H1 (cell line): Measurements from ENCODE around the gene SLC34A1. TPM values are rescaled to one million over a fixed set of nuclear protein-coding genes. Genes with fewer than 3 reads are reported as not detected.

Source experiments
- CTCF ChIA-PET: fragments of 300-600 bp; sonication (Branson Sonifier 250); formaldehyde crosslinking; loops from one replicate; lab custom pipeline; 2021; ENCODE audit not compliant: partially characterized antibody; lab: Charles Lee
- POLR2A ChIA-PET: fragments of 300-600 bp; sonication (Branson Sonifier 250); formaldehyde crosslinking; loops from one replicate; lab custom pipeline; 2021; ENCODE audit warnings: inconsistent platforms; ENCODE audit not compliant: partially characterized antibody; lab: Charles Lee
- DNase-seq, 2 experiments: peaks; one replicate each; pipeline versions ENCODE4 v3.0.0 to v3.0.0-alpha.2; 2010 to 2022; ENCODE audit warnings: low spot score in 2 of 2, low read depth in 1 of 2, mixed read lengths in 1 of 2
- FAIRE-seq: peaks from 2 replicates; lab custom pipeline; 2011; peaks lifted over from hg19 to GRCh38; lab: Jason Lieb, UNC
- H2AFZ ChIP-seq: 2 replicates; pipeline ENCODE4 v1.8.1; 2012; ENCODE audit warnings: low read length, inconsistent platforms
- H2AK5ac ChIP-seq: 2 replicates; pipeline ENCODE4 v1.6.1; 2013; ENCODE audit warnings: low read depth, low read length
- H2BK120ac ChIP-seq: replicated peaks from 2 replicates; pipeline ENCODE3; 2013; ENCODE audit warnings: low read depth, low read length, inconsistent platforms
- H2BK12ac ChIP-seq: 2 replicates; pipeline ENCODE4 v1.6.1; 2013; ENCODE audit warnings: low read depth, low read length
- H2BK15ac ChIP-seq: 2 replicates; pipeline ENCODE4 v1.6.1; 2013; ENCODE audit warnings: low read length
- H2BK20ac ChIP-seq: 2 replicates; pipeline ENCODE4 v1.6.1; 2013; ENCODE audit warnings: low read length
- H2BK5ac ChIP-seq: 2 replicates; pipeline ENCODE4 v1.6.1; 2013; ENCODE audit warnings: low read depth, low read length
- H3K14ac ChIP-seq: 2 replicates; pipeline ENCODE4 v1.6.1; 2013; ENCODE audit warnings: inconsistent platforms; ENCODE audit not compliant: insufficient read length
- H3K18ac ChIP-seq: 2 replicates; pipeline ENCODE4 v1.6.1; 2013; ENCODE audit warnings: low read length; ENCODE audit errors: extremely low read depth
- H3K23ac ChIP-seq: 2 replicates; pipeline ENCODE4 v1.6.1; 2013; ENCODE audit warnings: inconsistent platforms; ENCODE audit not compliant: insufficient read length
- H3K23me2 ChIP-seq: 2 replicates; pipeline ENCODE4 v1.6.1; 2013; ENCODE audit warnings: low read depth, low read length
- H3K27ac ChIP-seq: 2 replicates; pipeline ENCODE4 v1.6.1; 2011; ENCODE audit warnings: low read depth, low read length, inconsistent platforms
- H3K27me3 ChIP-seq, 4 experiments: replicated peaks in 1 of 4; 1 replicate in 1 of 4; 2 replicates in 3 of 4; pipeline versions ENCODE4 v1.6.1 to v1.8.1; 2011 to 2013; ENCODE audit warnings: low read length in 3 of 4, mild to moderate bottlenecking in 3 of 4, inconsistent platforms in 2 of 4, mixed read lengths in 2 of 4, moderate library complexity in 1 of 4; ENCODE audit not compliant: control insufficient read depth in 3 of 4, insufficient read depth in 3 of 4; ENCODE audit errors: extremely low read depth in 1 of 4
- H3K36me3 ChIP-seq, 4 experiments: 2 replicates each; pipeline versions ENCODE4 v1.6.1 to v1.8.1; 2011 to 2013; ENCODE audit warnings: mild to moderate bottlenecking in 4 of 4, low read length in 3 of 4, moderate library complexity in 2 of 4, control low read depth in 1 of 4, inconsistent platforms in 1 of 4; ENCODE audit not compliant: insufficient read depth in 4 of 4, control insufficient read depth in 2 of 4
- H3K4ac ChIP-seq: replicated peaks from 2 replicates; pipeline ENCODE3; 2013; ENCODE audit warnings: low read length, low read depth, mixed read lengths, inconsistent platforms; ENCODE audit not compliant: insufficient read length
- H3K4me1 ChIP-seq, 4 experiments: replicated peaks in 1 of 4; 1 replicate in 1 of 4; 2 replicates in 3 of 4; pipeline versions ENCODE4 v1.6.1 to v1.8.1; 2011 to 2013; ENCODE audit warnings: low read length in 3 of 4, inconsistent platforms in 2 of 4, mixed read lengths in 1 of 4; ENCODE audit not compliant: insufficient read depth in 4 of 4, control insufficient read depth in 3 of 4
- H3K4me2 ChIP-seq, 2 experiments: 2 replicates each; pipeline versions ENCODE4 v1.6.1 to v1.8.1; 2011 to 2013; ENCODE audit warnings: low read depth in 2 of 2, low read length in 2 of 2, control low read depth in 1 of 2, inconsistent platforms in 1 of 2, mild to moderate bottlenecking in 1 of 2; ENCODE audit not compliant: insufficient read depth in 1 of 2
- H3K4me3 ChIP-seq, 4 experiments: fragments of 200-600, 300-600 bp in 1 of 4; sonication (generic), shearing (Covaris generic), sonication (Bioruptor Twin) in 1 of 4; 2 replicates each; pipeline versions ENCODE4 v1.5.1 to v1.8.1; 2011 to 2016; ENCODE audit warnings: low read length in 4 of 4, low read depth in 3 of 4, control low read depth in 2 of 4, inconsistent platforms in 2 of 4, mild to moderate bottlenecking in 2 of 4, mixed read lengths in 1 of 4, moderate library complexity in 1 of 4; ENCODE audit not compliant: insufficient read depth in 2 of 4; ENCODE audit errors: extremely low read depth in 1 of 4
- H3K56ac ChIP-seq: replicated peaks from 2 replicates; pipeline ENCODE3; 2013; ENCODE audit warnings: low read depth, mild to moderate bottlenecking, mixed read lengths, low read length, inconsistent platforms; ENCODE audit not compliant: insufficient read length
- H3K79me1 ChIP-seq: 2 replicates; pipeline ENCODE4 v1.6.1; 2013; ENCODE audit warnings: low read depth, low read length, control low read depth
- H3K79me2 ChIP-seq, 2 experiments: 2 replicates each; pipeline versions ENCODE4 v1.6.1 to v1.8.1; 2012 to 2013; ENCODE audit warnings: low read length in 2 of 2, mild to moderate bottlenecking in 2 of 2, inconsistent platforms in 1 of 2; ENCODE audit not compliant: insufficient read depth in 2 of 2, control insufficient read depth in 1 of 2
- H3K9ac ChIP-seq, 4 experiments: replicated peaks in 1 of 4; 1 replicate in 1 of 4; 2 replicates in 3 of 4; pipeline versions ENCODE4 v1.6.1 to v1.8.1; 2011 to 2013; ENCODE audit warnings: low read depth in 3 of 4, low read length in 3 of 4, control low read depth in 2 of 4, mild to moderate bottlenecking in 2 of 4, moderate library complexity in 2 of 4, inconsistent platforms in 1 of 4; ENCODE audit errors: extremely low read depth in 1 of 4
- H3K9me3 ChIP-seq, 2 experiments: 2 replicates each; pipeline versions ENCODE4 v1.6.1 to v1.8.1; 2012 to 2013; ENCODE audit warnings: mild to moderate bottlenecking in 2 of 2, moderate library complexity in 2 of 2, control low read depth in 1 of 2, inconsistent platforms in 1 of 2, low read depth in 1 of 2, low read length in 1 of 2, mixed read lengths in 1 of 2; ENCODE audit not compliant: insufficient read depth in 2 of 2
- H4K20me1 ChIP-seq, 2 experiments: replicated peaks in 1 of 2; 2 replicates each; pipeline versions ENCODE3 to v1.8.1; 2011 to 2013; ENCODE audit warnings: inconsistent platforms in 2 of 2, low read length in 2 of 2, mild to moderate bottlenecking in 1 of 2; ENCODE audit not compliant: insufficient read depth in 2 of 2, control insufficient read depth in 1 of 2
- H4K5ac ChIP-seq: 2 replicates; pipeline ENCODE4 v1.6.1; 2013; ENCODE audit warnings: low read length, low read depth, mixed read lengths, inconsistent platforms; ENCODE audit not compliant: insufficient read length
- H4K8ac ChIP-seq: 2 replicates; pipeline ENCODE4 v1.8.0; 2013; ENCODE audit warnings: mild to moderate bottlenecking, moderate library complexity, low read length, inconsistent platforms; ENCODE audit not compliant: insufficient read depth; ENCODE audit errors: extremely low read depth
- H4K91ac ChIP-seq: replicated peaks from 2 replicates; pipeline ENCODE3; 2013; ENCODE audit warnings: low read length, mixed read lengths, inconsistent platforms; ENCODE audit not compliant: insufficient read length
- BACH1 ChIP-seq: IDR thresholded peaks from 2 replicates; pipeline ENCODE4 v1.6.1; 2012; ENCODE audit warnings: low read length, improper control_type of control experiment
- BCL11A ChIP-seq, 2 experiments: IDR thresholded peaks; one replicate each; pipeline ENCODE4 v1.6.1; 2011; ENCODE audit warnings: low read depth in 2 of 2, low read length in 2 of 2, mild to moderate bottlenecking in 2 of 2
- CBX8 ChIP-seq: fragments of 300-800, 300-1000 bp; sonication (generic); IDR thresholded peaks from 2 replicates; pipeline ENCODE4 v1.7.1; 2016; ENCODE audit warnings: low read depth, low read length, borderline replicate concordance
- CREB1 ChIP-seq: IDR thresholded peaks from 2 replicates; pipeline ENCODE4 v1.6.1; 2012; ENCODE audit warnings: inconsistent platforms
- EP300 ChIP-seq, 2 experiments: IDR thresholded peaks; 1 replicate in 1 of 2; 2 replicates in 1 of 2; pipeline ENCODE4 v1.6.1; 2011 to 2012; ENCODE audit warnings: low read depth in 2 of 2, low read length in 2 of 2, mild to moderate bottlenecking in 2 of 2, borderline replicate concordance in 1 of 2, inconsistent platforms in 1 of 2, moderate library complexity in 1 of 2
- POLR2AphosphoS5 ChIP-seq: IDR thresholded peaks from 2 replicates; pipeline ENCODE4 v1.6.1; 2011; ENCODE audit warnings: low read depth, low read length
- POU5F1 ChIP-seq: IDR thresholded peaks from 2 replicates; pipeline ENCODE4 v1.6.1; 2011; ENCODE audit warnings: low read depth, mild to moderate bottlenecking, low read length, moderate library complexity
- RAD21 ChIP-seq, 2 experiments: IDR thresholded peaks in 1 of 2; conservative IDR thresholded peaks in 1 of 2; 2 replicates each; pipeline ENCODE4 v1.6.1; 2011; ENCODE audit warnings: low read depth in 2 of 2, low read length in 2 of 2, improper control_type of control experiment in 1 of 2, inconsistent platforms in 1 of 2, mild to moderate bottlenecking in 1 of 2, moderate library complexity in 1 of 2
- RBBP5 ChIP-seq: IDR thresholded peaks from 2 replicates; pipeline ENCODE4 v1.7.1; 2012; ENCODE audit warnings: low read depth, mild to moderate bottlenecking, inconsistent platforms, low read length, moderate library complexity, borderline replicate concordance
- SP2 ChIP-seq: IDR thresholded peaks from 2 replicates; pipeline ENCODE4 v1.6.1; 2012; ENCODE audit warnings: mild to moderate bottlenecking, low read length, inconsistent platforms
- TEAD4 ChIP-seq: IDR thresholded peaks from 2 replicates; pipeline ENCODE4 v1.6.1; 2012; ENCODE audit warnings: low read depth, low read length, inconsistent platforms, mixed read lengths
- WGBS, 2 experiments: shearing (Covaris generic) in 1 of 2; methylation state at CpG; one replicate each; pipeline versions ENCODE4 v1.1.6 to v1.1.7; 2013 to 2015; ENCODE audit warnings: low lambda C conversion rate in 2 of 2, mixed read lengths in 2 of 2, inconsistent platforms in 1 of 2, low coverage in 1 of 2, missing lambda C conversion rate in 1 of 2; ENCODE audit not compliant: insufficient replicate concordance in 2 of 2, insufficient coverage in 1 of 2, insufficient read length in 1 of 2; ENCODE audit errors: extremely low coverage in 1 of 2, missing lambda C conversion rate in 1 of 2; 5-methylcytosine and 5-hydroxymethylcytosine counted together
- polyA plus RNA-seq, 7 experiments: library from polyadenylated mRNA; depleted of rRNA in 3 of 7; stranded (reverse) in 5 of 7; unstranded in 2 of 7; fragments of >200 nt in 5 of 7; fragments of 200-250 nt in 2 of 7; gene quantifications; 1 replicate in 5 of 7; 2 replicates in 1 of 7; 4 replicates in 1 of 7; pipeline versions ENCODE4 v1.2.1 to v1.2.3, GENCODE V29; 2011 to 2013; ENCODE audit warnings: missing spikeins in 2 of 7, mixed read lengths in 2 of 7
- total RNA-seq: library from RNA; stranded (reverse); fragmentation: NEBNext Ultra II Directional; extraction: Animal tissue kit (Norgen Biotek cat#: 25700); gene quantifications from 2 replicates; pipeline ENCODE4 v1.2.1, GENCODE V29; 2021
- TF ChIP-seq, protein P1 (sequence below): IDR thresholded peaks from 2 replicates; pipeline ENCODE4 v1.6.1; 2012; ENCODE audit warnings: low read length, inconsistent platforms

Gene SLC34A1
- total and polyA plus RNA-seq, 2 of the 8 experiments (the other 6 are each of a cell fraction or from before 2014, with no cell fraction given), result not detected

DNA sequence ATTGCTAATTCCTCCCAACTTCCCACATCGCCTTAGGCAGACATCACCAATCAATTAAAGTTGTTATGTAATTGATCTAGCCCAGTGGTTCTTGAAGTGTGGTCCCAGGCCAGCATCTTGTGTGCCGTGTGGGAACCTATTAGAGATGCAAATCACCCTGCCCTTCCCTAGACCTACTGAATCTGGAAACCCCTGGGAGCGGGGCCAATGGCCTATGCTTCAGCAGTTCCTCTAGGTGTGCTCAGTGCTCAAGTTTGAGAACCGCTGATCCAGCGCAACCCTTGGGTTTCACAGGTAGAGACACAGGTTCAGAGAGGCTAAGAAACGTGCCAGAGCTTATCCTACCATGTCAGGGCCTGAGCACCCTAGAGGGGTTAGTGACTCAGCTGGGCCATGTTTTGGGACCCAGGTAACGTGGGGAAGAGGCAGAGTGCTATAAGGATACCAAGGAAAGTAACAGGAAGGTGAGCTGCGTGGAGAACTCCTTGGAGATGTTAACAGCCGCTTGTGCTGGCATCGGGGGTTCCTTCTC, 4.4 kb downstream of the SLC34A1 start:
- Histone ChIP-seq H2BK120ac (no peak overlapping the region), H2BK12ac (no peak overlapping the region), H3K79me2 (no peaks in the 10 kb centered on the region), H4K20me1 (no peaks in the 10 kb centered on the region), H3K18ac (no peak overlapping the region), H4K5ac (no peak overlapping the region), H3K9me3 (no peaks in the 10 kb centered on the region), H3K27me3 (peaks cover 0 to 18% (median 10%) of the 10 kb centered on the region in 4 experiments; a peak in 6 of 7 replicates), H3K79me1 (no peaks in the 10 kb centered on the region), H3K27ac (no peak overlapping the region), H3K4ac (no peak overlapping the region), H2AFZ (no peak overlapping the region), H3K23ac (no peak overlapping the region), H3K56ac (no peak overlapping the region), H3K36me3 (no peaks in the 10 kb centered on the region), H2BK5ac (no peak overlapping the region), H2BK15ac (no peak overlapping the region), H4K8ac (no peak overlapping the region), H2BK20ac (no peak overlapping the region), H4K91ac (no peak overlapping the region), H3K4me2 (no peak overlapping the region), H3K4me1 (peaks cover 0 to 3% (median 0%) of the 10 kb centered on the region in 4 experiments; a peak in 4 of 7 replicates), H3K9ac (no peak overlapping the region), H2AK5ac (no peak overlapping the region), H3K14ac (no peak overlapping the region), H3K4me3 (no peak overlapping the region), H3K23me2 (no peaks in the 10 kb centered on the region)
- no peak for DNase-seq
- CTCF ChIA-PET, result interaction anchor here (1.2 to 18.7 kb wide), 8 partner anchors 14 to 113 kb away, joined by 3 to 430 read pairs (median 22); partner anchors contain the start of genes PFN3 and PRR7
- POLR2A ChIA-PET, result interaction anchor here (1.3 to 4.2 kb wide), 5 partner anchors 10 to 101 kb away, joined by 4 to 51 read pairs (median 10); no protein-coding TSS in a partner anchor
- 89% methylated on average over 10 of the region's 10 CpGs; no CpG with 5 or more reads in 1 of the 2 experiments for WGBS, 2 experiments
- no peak for FAIRE-seq
- no peak for TF ChIP-seq CREB1
- TF ChIP-seq, protein P1, sequence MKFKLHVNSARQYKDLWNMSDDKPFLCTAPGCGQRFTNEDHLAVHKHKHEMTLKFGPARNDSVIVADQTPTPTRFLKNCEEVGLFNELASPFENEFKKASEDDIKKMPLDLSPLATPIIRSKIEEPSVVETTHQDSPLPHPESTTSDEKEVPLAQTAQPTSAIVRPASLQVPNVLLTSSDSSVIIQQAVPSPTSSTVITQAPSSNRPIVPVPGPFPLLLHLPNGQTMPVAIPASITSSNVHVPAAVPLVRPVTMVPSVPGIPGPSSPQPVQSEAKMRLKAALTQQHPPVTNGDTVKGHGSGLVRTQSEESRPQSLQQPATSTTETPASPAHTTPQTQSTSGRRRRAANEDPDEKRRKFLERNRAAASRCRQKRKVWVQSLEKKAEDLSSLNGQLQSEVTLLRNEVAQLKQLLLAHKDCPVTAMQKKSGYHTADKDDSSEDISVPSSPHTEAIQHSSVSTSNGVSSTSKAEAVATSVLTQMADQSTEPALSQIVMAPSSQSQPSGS, result no peak
- no peak for TF ChIP-seq SP2
- TF ChIP-seq TEAD4, result no peak
- TF ChIP-seq POU5F1, result no peak
- no peak for TF ChIP-seq CBX8
- TF ChIP-seq BACH1, result no peak
- no peak for TF ChIP-seq BCL11A (IDR thresholded peaks at IDR 0.05; ENCODE audit: low read depth in 2 of 2, low read length in 2 of 2)
- no peak for TF ChIP-seq POLR2AphosphoS5
- no peak for TF ChIP-seq EP300 (IDR thresholded peaks at IDR 0.05; ENCODE audit: borderline replicate concordance in 1 of 2, low read depth in 2 of 2, low read length in 2 of 2)
- no peak for TF ChIP-seq RBBP5
- TF ChIP-seq RAD21 (IDR thresholded peaks at IDR 0.05 in 1 of 2, conservative IDR thresholded peaks at IDR 0.05 in 1 of 2; ENCODE audit: low read depth in 2 of 2, low read length in 2 of 2), result no peak
